SK-MEL-5 (cell line): ENCODE data around the gene AVEN. TPM values are rescaled to one million over a fixed set of nuclear protein-coding genes. Genes with fewer than 3 reads are reported as not detected.
"Not testable (repeated sequence)": the region's sequence is repeated elsewhere in the genome, so short reads cannot be mapped to it uniquely, and the experiment has no call there.

Experiments used
- DNase-seq: peaks from one replicate; pipeline ENCODE4 v3.0.0-alpha.2; 2016; ENCODE audit warnings: low read depth, low spot score
- in situ Hi-C: cut with HindIII; loops from 2 replicates; pipeline ENCODE4 v1.10.0; 2016; ENCODE audit warnings: low sequenced_read_pairs, high pct_unique_total_duplicates, low pct_unique_long_range_greater_than_20kb
- polyA plus RNA-seq, 2 experiments: library from polyadenylated mRNA; depleted of rRNA; stranded (reverse); fragments of >200 nt; gene quantifications; 2 replicates each; pipeline ENCODE4 v1.2.3, GENCODE V29; 2015
- total RNA-seq: library from RNA; depleted of rRNA; stranded (reverse); fragments of >200 nt; shearing (Covaris generic); gene quantifications from 2 replicates; pipeline ENCODE4 v1.2.3, GENCODE V29; 2014; rRNA removed

Gene AVEN
- total RNA-seq: 10.5 and 13.6 TPM in 2 replicates
- 3.5 and 4.7 TPM in 2 replicates for polyA plus RNA-seq (2015; cell fraction: cytosol; rRNA removed)
- 1.8 and 6.2 TPM in 2 replicates for polyA plus RNA-seq (2015; cell fraction: nucleus; rRNA removed)

GRCh38 chr15:34038871-34039789, at the start of gene AVEN:
Gene AVEN (minus strand): TSS chr15:34039204. CDS start chr15:34039046, 158 bp downstream.
- peak; percentile 22 for DNase-seq
- in situ Hi-C loops: no loop called here

GRCh38 chr15:34085746-34086145, 46.7 kb upstream of the AVEN start:
- in situ Hi-C loops: no loop called here
- DNase-seq: no peak

GRCh38 chr15:34084086-34084485, 45.1 kb upstream of the AVEN start:
- in situ Hi-C loops: no loop called here
- no peak for DNase-seq

- in situ Hi-C loops: no loop called here
- no peak for DNase-seq
These were observed 40.9 kb upstream of the AVEN start for GRCh38 chr15:34079904-34080303.

- no peak for DNase-seq
- in situ Hi-C loops: no loop called here
These were observed 39.9 kb upstream of the AVEN start for GRCh38 chr15:34078900-34079299.

- no peak for DNase-seq
- in situ Hi-C loops: no loop called here
These were observed 37.8 kb upstream of the AVEN start for GRCh38 chr15:34076785-34077184.

GRCh38 chr15:34070003-34070402, 31.0 kb upstream of the AVEN start:
- DNase-seq: peak; percentile 11

GRCh38 chr15:34065941-34066340, 26.9 kb upstream of the AVEN start:
- no peak for DNase-seq
- in situ Hi-C loops: no loop called here

More at GRCh38 chr15:34070003-34070402, 31.0 kb upstream of the AVEN start:
- in situ Hi-C loops: no loop called here

GRCh38 chr15:34065261-34065660, 26.3 kb upstream of the AVEN start:
- in situ Hi-C loops: no loop called here
- DNase-seq: no peak

- DNase-seq: no peak
- in situ Hi-C loops: no loop called here
These were observed 25.4 kb upstream of the AVEN start for GRCh38 chr15:34064438-34064837.

GRCh38 chr15:34059946-34060345, 20.9 kb upstream of the AVEN start:
- in situ Hi-C loops: no loop called here
- DNase-seq: no peak

GRCh38 chr15:34059476-34059875, 20.5 kb upstream of the AVEN start:
- no peak for DNase-seq
- in situ Hi-C loops: no loop called here

- in situ Hi-C loops: no loop called here
- DNase-seq: no peak
These were observed 17.9 kb upstream of the AVEN start for GRCh38 chr15:34056911-34057310.

GRCh38 chr15:34055868-34056595, 17.0 kb upstream of the AVEN start:
- in situ Hi-C loops: no loop called here
- DNase-seq: no peak

- DNase-seq: no peak
- in situ Hi-C loops: no loop called here
These were observed 15.2 kb upstream of the AVEN start for GRCh38 chr15:34054081-34054707.

- in situ Hi-C loops, DNase-seq: not testable (repeated sequence)
These were observed 11.4 kb upstream of the AVEN start for GRCh38 chr15:34050385-34050784.

GRCh38 chr15:34049112-34049511, 10.1 kb upstream of the AVEN start:
- in situ Hi-C loops: no loop called here
- DNase-seq: no peak
